GM12878 (cell line): ENCODE measurements around the gene SIVA1. TPM values are rescaled to one million over a fixed set of nuclear protein-coding genes. Genes with fewer than 3 reads are reported as not detected.

Source experiments
- ATAC-seq: fragments of 200-7000 bp; cut with Tn5 transposase; 3 replicates; pipeline ENCODE4 v1.9.1; 2020; ENCODE audit warnings: mild to moderate bottlenecking, moderate library complexity
- BruUV-seq: library from RNA; stranded (reverse); fragments of 400-500 nt; replicated peaks from 2 replicates; lab custom pipeline; 2021; lab: Mats Ljungman, UMichigan
- CTCF ChIA-PET: fragments of 300-600 bp; sonication (Branson Sonifier 250); formaldehyde crosslinking; extraction: SDS; loops from one replicate; lab custom pipeline; 2021; ENCODE audit warnings: inconsistent platforms; lab: Yijun Ruan, JAX
- POLR2A ChIA-PET: fragments of 350-600 bp; formaldehyde crosslinking; extraction: SDS; loops from one replicate; lab custom pipeline; 2021; ENCODE audit warnings: inconsistent platforms; lab: Charles Lee
- RAD21 ChIA-PET: fragments of 300-600 bp; sonication (Branson Sonifier 250); formaldehyde crosslinking; loops from one replicate; lab custom pipeline; 2023; ENCODE audit warnings: antibody characterized with exemption; ENCODE audit not compliant: unreplicated experiment; lab: Charles Lee
- SMC1A ChIA-PET: fragments of 300-600 bp; sonication (Branson Sonifier 250); formaldehyde crosslinking; loops from one replicate; lab custom pipeline; 2023; ENCODE audit not compliant: unreplicated experiment, uncharacterized antibody; lab: Charles Lee
- DNase-seq: peaks from one replicate; pipeline ENCODE4 v3.0.0-alpha.2; 2011; ENCODE audit warnings: low read depth, low spot score
- FAIRE-seq: peaks from 3 replicates; lab custom pipeline; 2011; peaks lifted over from hg19 to GRCh38; lab: Jason Lieb, UNC
- H2AFZ ChIP-seq: 2 replicates; pipeline ENCODE4 v1.6.0; 2011; ENCODE audit warnings: low read depth, low read length, control low read depth; ENCODE audit not compliant: control insufficient read depth
- H3K27ac ChIP-seq: 2 replicates; pipeline ENCODE4 v1.5.1; 2011; ENCODE audit warnings: control low read depth; ENCODE audit not compliant: control insufficient read depth, insufficient read depth
- H3K27me3 ChIP-seq, 2 experiments: replicated peaks in 1 of 2; 2 replicates each; pipeline versions ENCODE4 v1.6.0 to v1.6.1; 2011; ENCODE audit warnings: low read length in 1 of 2; ENCODE audit not compliant: control insufficient read depth in 2 of 2, insufficient read depth in 2 of 2
- H3K36me3 ChIP-seq, 2 experiments: 2 replicates each; pipeline ENCODE4 v1.5.1; 2011; ENCODE audit warnings: low read length in 1 of 2; ENCODE audit not compliant: control insufficient read depth in 2 of 2, insufficient read depth in 2 of 2
- H3K4me1 ChIP-seq: 2 replicates; pipeline ENCODE4 v1.6.1; 2011; ENCODE audit warnings: mild to moderate bottlenecking, low read length, moderate library complexity, mixed read lengths; ENCODE audit not compliant: control insufficient read depth, insufficient read depth
- H3K4me2 ChIP-seq: 2 replicates; pipeline ENCODE4 v1.6.0; 2011; ENCODE audit warnings: control low read depth; ENCODE audit not compliant: control insufficient read depth, insufficient read depth
- H3K4me3 ChIP-seq: fragments of 200-600 bp; sonication (generic); 2 replicates; pipeline ENCODE4 v1.5.1; 2016
- H3K79me2 ChIP-seq: 2 replicates; pipeline ENCODE4 v1.6.0; 2011; ENCODE audit warnings: low read length; ENCODE audit not compliant: control insufficient read depth, insufficient read depth
- H3K9ac ChIP-seq: 2 replicates; pipeline ENCODE4 v1.8.0; 2011; ENCODE audit warnings: low read length, control low read depth, mixed read lengths; ENCODE audit not compliant: control insufficient read depth, insufficient read depth
- H3K9me3 ChIP-seq: replicated peaks from 3 replicates; pipeline ENCODE4 v1.5.1; 2011; ENCODE audit warnings: mild to moderate bottlenecking, low read length; ENCODE audit not compliant: control insufficient read depth, insufficient read depth
- H4K20me1 ChIP-seq: 2 replicates; pipeline ENCODE4 v1.6.0; 2011; ENCODE audit not compliant: control insufficient read depth, insufficient read depth
- ATF2 ChIP-seq: IDR thresholded peaks from 2 replicates; pipeline ENCODE4 v1.6.1; 2012; ENCODE audit warnings: low read length, inconsistent platforms
- ESRRA ChIP-seq: IDR thresholded peaks from 2 replicates; pipeline ENCODE4 v1.6.1; 2012; ENCODE audit warnings: mild to moderate bottlenecking, low read length, improper control_type of control experiment
- ETV6 ChIP-seq, 2 experiments: fragments of 450-650 bp in 1 of 2; IDR thresholded peaks in 1 of 2; conservative IDR thresholded peaks in 1 of 2; 2 replicates each; pipeline ENCODE4 v1.6.1; 2014; ENCODE audit warnings: antibody characterized with exemption in 1 of 2, borderline replicate concordance in 1 of 2, low read depth in 1 of 2, mild to moderate bottlenecking in 1 of 2, moderate library complexity in 1 of 2
- FOXM1 ChIP-seq: IDR thresholded peaks from 2 replicates; pipeline ENCODE4 v1.6.1; 2012; ENCODE audit warnings: low read depth, mild to moderate bottlenecking, inconsistent platforms, low read length, moderate library complexity
- MEF2B ChIP-seq: fragments of 450-650 bp; IDR thresholded peaks from 2 replicates; pipeline ENCODE4 v1.6.1; 2018; ENCODE audit warnings: mild to moderate bottlenecking, moderate library complexity; ENCODE audit not compliant: partially characterized antibody, poor library complexity, severe bottlenecking
- MTA3 ChIP-seq: IDR thresholded peaks from 2 replicates; pipeline ENCODE4 v1.6.1; 2012; ENCODE audit warnings: low read length, inconsistent platforms, borderline replicate concordance
- MXI1 ChIP-seq: fragments of 150-350 bp; IDR thresholded peaks from 2 replicates; pipeline ENCODE4 v1.6.1; 2011; ENCODE audit warnings: low read depth, mild to moderate bottlenecking, inconsistent platforms, low read length, improper control_type of control experiment
- SMAD5 ChIP-seq: IDR thresholded peaks from 2 replicates; pipeline ENCODE4 v1.6.1; 2016; ENCODE audit warnings: antibody characterized with exemption, low read depth
- WGBS: methylation state at CpG from one replicate; pipeline ENCODE4 v1.1.6; 2016; ENCODE audit warnings: low lambda C conversion rate; ENCODE audit not compliant: insufficient replicate concordance, insufficient coverage; ENCODE audit errors: missing lambda C conversion rate; 5-methylcytosine and 5-hydroxymethylcytosine counted together
- in situ Hi-C: fragments of 300-500 bp; cut with MboI; formaldehyde crosslinking; loops from 9 replicates; pipeline ENCODE4 v1.14.3; 2018; ENCODE audit warnings: mixed read lengths
- intact Hi-C: fragments of 100-400 bp; cut with micrococcal nuclease; formaldehyde crosslinking; loops from one replicate; pipeline ENCODE4 v1.14.2; 2022; ENCODE audit not compliant: unreplicated experiment
- polyA plus RNA-seq, 11 experiments: library from polyadenylated mRNA; depleted of rRNA in 4 of 11; unstranded in 6 of 11; stranded (reverse) in 5 of 11; fragments of >200 nt; fragmentation: Nextera tagmentation in 4 of 11; fragmentation: Illumina TruSeq in 1 of 11; extraction: Ambion mirVana in 4 of 11; extraction: Trizol in 1 of 11; gene quantifications; 1 replicate in 1 of 11; 2 replicates in 10 of 11; pipeline versions ENCODE4 v1.2.1 to v1.2.3, GENCODE V29; 2011 to 2016; ENCODE audit warnings: inconsistent platforms in 2 of 11, missing spikeins in 2 of 11, low read depth in 1 of 11
- total RNA-seq, 4 experiments: library from RNA; depleted of rRNA in 3 of 4; stranded (reverse); fragments of >200 nt in 3 of 4; fragmentation: Illumina TruSeq in 1 of 4; extraction: Trizol in 1 of 4; gene quantifications; 2 replicates each; pipeline versions ENCODE4 v1.2.1 to v1.2.3, GENCODE V29; 2013 to 2021
- TF ChIP-seq, protein P1 (sequence below): IDR thresholded peaks from 2 replicates; pipeline ENCODE4 v1.6.1; 2012; ENCODE audit warnings: low read depth, low read length, improper control_type of control experiment
- TF ChIP-seq, protein P2 (sequence below): fragments of 450-650 bp; IDR thresholded peaks from 2 replicates; pipeline ENCODE4 v1.6.1; 2017; ENCODE audit warnings: mild to moderate bottlenecking, low read depth, inconsistent platforms; ENCODE audit not compliant: poor library complexity, severe bottlenecking
- TF ChIP-seq, protein P3 (sequence below): fragments of 450-650 bp; IDR thresholded peaks from 2 replicates; pipeline ENCODE4 v1.6.1; 2017; ENCODE audit warnings: low read depth, mild to moderate bottlenecking, moderate library complexity

Gene SIVA1
- total and polyA plus RNA-seq, 10 of the 15 experiments (the other 5 are each of a cell fraction or from before 2014, with no cell fraction given) = 4.6 to 282 (median 106) TPM

DNA sequence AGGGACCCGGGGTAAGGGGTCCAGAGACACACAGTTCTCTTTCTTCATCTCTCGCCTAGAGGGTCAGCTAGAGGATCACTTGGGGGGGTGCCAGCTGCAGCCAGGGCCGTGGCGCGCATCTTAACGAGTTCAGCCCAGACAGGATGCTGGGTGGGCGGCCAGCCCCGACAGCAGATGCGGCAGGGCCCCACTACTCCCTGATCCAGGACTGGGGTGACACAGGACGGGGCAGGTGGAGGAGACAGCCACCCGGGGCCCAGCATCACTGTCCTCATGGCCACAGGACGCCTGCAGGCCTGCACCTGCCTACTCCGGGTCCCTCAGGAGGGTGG lies 29.8 kb downstream of the SIVA1 start (continued):
- TF ChIP-seq SMAD5 = no peak
- TF ChIP-seq FOXM1 = no peak
- TF ChIP-seq, all 136 proteins: peak for 0

DNA sequence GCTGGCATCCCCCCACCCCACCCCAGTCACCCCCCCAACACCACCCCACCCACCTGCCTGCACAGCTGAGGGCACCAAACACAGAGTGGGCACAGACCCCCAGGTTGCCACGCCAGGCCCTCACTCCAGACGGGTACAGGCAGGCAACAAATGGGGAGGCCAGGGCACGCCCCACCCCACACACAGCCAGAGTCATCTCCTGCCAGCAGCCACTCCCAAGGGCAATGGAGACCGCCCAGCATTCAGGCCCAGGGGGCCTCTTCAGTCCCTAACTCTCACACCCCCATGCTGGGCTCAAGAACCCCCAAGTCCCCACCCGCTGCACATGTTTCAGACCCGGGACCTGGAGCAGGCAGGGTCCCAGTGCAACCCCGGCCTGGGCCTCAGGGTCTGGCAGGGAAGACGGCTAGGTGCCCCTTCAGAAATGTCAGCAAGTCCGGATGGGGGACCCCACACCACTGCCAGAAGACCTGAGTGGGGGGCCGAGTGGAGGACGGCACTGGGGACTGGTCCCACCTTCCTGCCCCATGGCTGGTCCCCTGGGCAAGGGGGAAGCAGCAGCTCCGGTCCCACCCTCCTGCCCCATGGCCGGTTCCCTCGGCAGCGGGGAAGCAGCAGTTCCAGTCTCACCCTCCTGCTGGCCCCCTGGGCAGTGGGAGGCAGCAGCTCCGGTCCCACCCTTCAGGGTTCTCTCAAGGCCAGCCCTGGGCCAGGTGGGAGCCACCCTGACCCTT lies 30.7 kb downstream of the SIVA1 start:
- peaks cover 3% of the 10 kb centered on the region; the same call in 1 of the 2 replicates for H4K20me1 ChIP-seq
- no peak overlapping the region for H3K4me3 ChIP-seq
- intact Hi-C loops (no loop called here), in situ Hi-C loops (no loop called here)
- RAD21 ChIA-PET = no interaction called here
- CTCF ChIA-PET = no interaction called here
- no peak overlapping the region for H3K9ac ChIP-seq
- peaks cover 0 to 4% of the 10 kb centered on the region in 2 experiments; a peak in 2 of 4 replicates for H3K36me3 ChIP-seq
- no peak for ATAC-seq
- no peaks in the 10 kb centered on the region for H3K27me3 ChIP-seq
- H3K4me2 ChIP-seq = no peak overlapping the region
- no peaks in the 10 kb centered on the region for H3K9me3 ChIP-seq
- H3K4me1 ChIP-seq = no peaks in the 10 kb centered on the region
- SMC1A ChIA-PET = no interaction called here
- POLR2A ChIA-PET = no interaction called here
- DNase-seq = no peak
- no peaks in the 10 kb centered on the region for H3K79me2 ChIP-seq
- no peak overlapping the region for H2AFZ ChIP-seq
- WGBS = 96% methylated on average over 15 of the region's 16 CpGs
- BruUV-seq = no TSS peak
- H3K27ac ChIP-seq = no peak overlapping the region
- FAIRE-seq = no peak
- TF ChIP-seq, protein P1, sequence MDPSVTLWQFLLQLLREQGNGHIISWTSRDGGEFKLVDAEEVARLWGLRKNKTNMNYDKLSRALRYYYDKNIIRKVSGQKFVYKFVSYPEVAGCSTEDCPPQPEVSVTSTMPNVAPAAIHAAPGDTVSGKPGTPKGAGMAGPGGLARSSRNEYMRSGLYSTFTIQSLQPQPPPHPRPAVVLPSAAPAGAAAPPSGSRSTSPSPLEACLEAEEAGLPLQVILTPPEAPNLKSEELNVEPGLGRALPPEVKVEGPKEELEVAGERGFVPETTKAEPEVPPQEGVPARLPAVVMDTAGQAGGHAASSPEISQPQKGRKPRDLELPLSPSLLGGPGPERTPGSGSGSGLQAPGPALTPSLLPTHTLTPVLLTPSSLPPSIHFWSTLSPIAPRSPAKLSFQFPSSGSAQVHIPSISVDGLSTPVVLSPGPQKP = no peak
- TF ChIP-seq ESRRA (no peak), MEF2B (no peak), FOXM1 (no peak), ETV6 (conservative IDR thresholded peaks at IDR 0.05 in 1 of 2, IDR thresholded peaks at IDR 0.05 in 1 of 2; ENCODE audit: borderline replicate concordance in 1 of 2, low read depth in 1 of 2) (no peak), MXI1 (no peak), ATF2 (no peak), MTA3 (no peak)
- TF ChIP-seq, protein P2, sequence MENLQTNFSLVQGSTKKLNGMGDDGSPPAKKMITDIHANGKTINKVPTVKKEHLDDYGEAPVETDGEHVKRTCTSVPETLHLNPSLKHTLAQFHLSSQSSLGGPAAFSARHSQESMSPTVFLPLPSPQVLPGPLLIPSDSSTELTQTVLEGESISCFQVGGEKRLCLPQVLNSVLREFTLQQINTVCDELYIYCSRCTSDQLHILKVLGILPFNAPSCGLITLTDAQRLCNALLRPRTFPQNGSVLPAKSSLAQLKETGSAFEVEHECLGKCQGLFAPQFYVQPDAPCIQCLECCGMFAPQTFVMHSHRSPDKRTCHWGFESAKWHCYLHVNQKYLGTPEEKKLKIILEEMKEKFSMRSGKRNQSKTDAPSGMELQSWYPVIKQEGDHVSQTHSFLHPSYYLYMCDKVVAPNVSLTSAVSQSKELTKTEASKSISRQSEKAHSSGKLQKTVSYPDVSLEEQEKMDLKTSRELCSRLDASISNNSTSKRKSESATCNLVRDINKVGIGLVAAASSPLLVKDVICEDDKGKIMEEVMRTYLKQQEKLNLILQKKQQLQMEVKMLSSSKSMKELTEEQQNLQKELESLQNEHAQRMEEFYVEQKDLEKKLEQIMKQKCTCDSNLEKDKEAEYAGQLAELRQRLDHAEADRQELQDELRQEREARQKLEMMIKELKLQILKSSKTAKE = no peak
- TF ChIP-seq, protein P3, sequence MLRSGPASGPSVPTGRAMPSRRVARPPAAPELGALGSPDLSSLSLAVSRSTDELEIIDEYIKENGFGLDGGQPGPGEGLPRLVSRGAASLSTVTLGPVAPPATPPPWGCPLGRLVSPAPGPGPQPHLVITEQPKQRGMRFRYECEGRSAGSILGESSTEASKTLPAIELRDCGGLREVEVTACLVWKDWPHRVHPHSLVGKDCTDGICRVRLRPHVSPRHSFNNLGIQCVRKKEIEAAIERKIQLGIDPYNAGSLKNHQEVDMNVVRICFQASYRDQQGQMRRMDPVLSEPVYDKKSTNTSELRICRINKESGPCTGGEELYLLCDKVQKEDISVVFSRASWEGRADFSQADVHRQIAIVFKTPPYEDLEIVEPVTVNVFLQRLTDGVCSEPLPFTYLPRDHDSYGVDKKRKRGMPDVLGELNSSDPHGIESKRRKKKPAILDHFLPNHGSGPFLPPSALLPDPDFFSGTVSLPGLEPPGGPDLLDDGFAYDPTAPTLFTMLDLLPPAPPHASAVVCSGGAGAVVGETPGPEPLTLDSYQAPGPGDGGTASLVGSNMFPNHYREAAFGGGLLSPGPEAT = no peak
